ENCODE results near the gene ATP6V0D1.
"Not testable (repeated sequence)": the region's sequence is repeated elsewhere in the genome, so short reads cannot be mapped to it uniquely, and the experiment has no call there.

Gene ATP6V0D1

GRCh38 chr16:67426022-67426421 lies 54.9 kb downstream of the ATP6V0D1 start:
- DNase-seq = no peak

GRCh38 chr16:67425580-67425979 lies 55.4 kb downstream of the ATP6V0D1 start:
- no peak for DNase-seq

- no peak for DNase-seq
These were observed 55.9 kb downstream of the ATP6V0D1 start for GRCh38 chr16:67425061-67425460.

GRCh38 chr16:67424261-67424615 lies 56.7 kb downstream of the ATP6V0D1 start:
- DNase-seq = no peak

- no peak for DNase-seq
These were observed 57.2 kb downstream of the ATP6V0D1 start for GRCh38 chr16:67423611-67424260.

GRCh38 chr16:67423015-67423414 lies 57.9 kb downstream of the ATP6V0D1 start:
- no peak for DNase-seq

GRCh38 chr16:67421030-67421429 lies 59.9 kb downstream of the ATP6V0D1 start:
- DNase-seq = no peak

- DNase-seq = no peak
These were observed 61.0 kb downstream of the ATP6V0D1 start for GRCh38 chr16:67419931-67420330.

- DNase-seq = no peak
These were observed 61.5 kb downstream of the ATP6V0D1 start for GRCh38 chr16:67419502-67419901.

- DNase-seq = peak in 1 of 6 experiments; percentile 3
These were observed 63.5 kb downstream of the ATP6V0D1 start for GRCh38 chr16:67417333-67418061.

- peak in 3 of 6 experiments; percentile 11 to 26 (median 21) for DNase-seq
These were observed 64.8 kb downstream of the ATP6V0D1 start, which contains the start of gene ZDHHC1 for GRCh38 chr16:67415872-67416793. Gene ZDHHC1 (minus strand): TSS chr16:67416477. CDS start chr16:67407775, 8,702 bp downstream.

- not testable (repeated sequence) for DNase-seq
These were observed 65.5 kb downstream of the ATP6V0D1 start for GRCh38 chr16:67415421-67415820.

GRCh38 chr16:67413978-67414911 lies 66.7 kb downstream of the ATP6V0D1 start:
- no peak for DNase-seq

GRCh38 chr16:67412294-67412693 lies 68.7 kb downstream of the ATP6V0D1 start:
- no peak for DNase-seq

- DNase-seq = no peak
These were observed 69.6 kb downstream of the ATP6V0D1 start for GRCh38 chr16:67411339-67411738.

- no peak for DNase-seq
These were observed 71.3 kb downstream of the ATP6V0D1 start for GRCh38 chr16:67409631-67410030.

GRCh38 chr16:67407788-67408452 lies 73.0 kb downstream of the ATP6V0D1 start:
- DNase-seq = no peak

GRCh38 chr16:67407176-67407787 lies 73.7 kb downstream of the ATP6V0D1 start:
- DNase-seq = no peak

GRCh38 chr16:67406111-67406971 lies 74.6 kb downstream of the ATP6V0D1 start:
- no peak for DNase-seq

- no peak for DNase-seq
These were observed 75.6 kb downstream of the ATP6V0D1 start for GRCh38 chr16:67405336-67405735.

Measured in stimulated activated naive CD4-positive, alpha-beta T cell (primary cell).